ENCODE results near the gene NXNL2.

DNA sequence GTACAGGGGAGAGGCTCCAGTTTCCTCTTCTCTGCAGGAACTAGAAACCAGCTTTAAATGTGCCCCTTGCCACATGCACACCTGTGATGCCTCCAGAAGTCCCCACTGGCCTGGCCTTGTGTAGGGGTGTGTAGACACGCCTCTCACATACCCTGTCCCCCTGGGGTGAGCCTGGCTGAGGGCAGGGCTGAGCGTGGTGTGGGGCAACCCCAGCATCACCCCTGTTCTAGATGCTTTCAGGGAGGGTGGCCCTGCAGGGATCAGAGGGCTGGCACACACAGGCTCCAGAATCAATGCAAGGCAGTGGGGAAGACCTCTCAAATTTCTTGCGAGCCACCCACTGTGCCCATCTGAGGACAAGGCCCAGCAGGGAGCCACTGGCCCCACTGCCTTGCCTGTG, 54.7 kb downstream of the NXNL2 start:
- TF ChIP-seq, protein P1, sequence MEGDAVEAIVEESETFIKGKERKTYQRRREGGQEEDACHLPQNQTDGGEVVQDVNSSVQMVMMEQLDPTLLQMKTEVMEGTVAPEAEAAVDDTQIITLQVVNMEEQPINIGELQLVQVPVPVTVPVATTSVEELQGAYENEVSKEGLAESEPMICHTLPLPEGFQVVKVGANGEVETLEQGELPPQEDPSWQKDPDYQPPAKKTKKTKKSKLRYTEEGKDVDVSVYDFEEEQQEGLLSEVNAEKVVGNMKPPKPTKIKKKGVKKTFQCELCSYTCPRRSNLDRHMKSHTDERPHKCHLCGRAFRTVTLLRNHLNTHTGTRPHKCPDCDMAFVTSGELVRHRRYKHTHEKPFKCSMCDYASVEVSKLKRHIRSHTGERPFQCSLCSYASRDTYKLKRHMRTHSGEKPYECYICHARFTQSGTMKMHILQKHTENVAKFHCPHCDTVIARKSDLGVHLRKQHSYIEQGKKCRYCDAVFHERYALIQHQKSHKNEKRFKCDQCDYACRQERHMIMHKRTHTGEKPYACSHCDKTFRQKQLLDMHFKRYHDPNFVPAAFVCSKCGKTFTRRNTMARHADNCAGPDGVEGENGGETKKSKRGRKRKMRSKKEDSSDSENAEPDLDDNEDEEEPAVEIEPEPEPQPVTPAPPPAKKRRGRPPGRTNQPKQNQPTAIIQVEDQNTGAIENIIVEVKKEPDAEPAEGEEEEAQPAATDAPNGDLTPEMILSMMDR (IDR thresholded peaks at IDR 0.05) = no peak
- no peak for TF ChIP-seq POLR2A (IDR thresholded peaks at IDR 0.05)

Data from Peyer's patch (tissue), 4 donors.